Endothelial cell (in vitro differentiated cells): Measurements from ENCODE around the gene ARHGEF6. TPM values are rescaled to one million over a fixed set of nuclear protein-coding genes. Genes with fewer than 3 reads are reported as not detected.

Experiments used
- DNase-seq: peaks from one replicate; pipeline ENCODE4 v3.0.0; 2021; ENCODE audit warnings: low spot score
- H3K27ac Mint-ChIP-seq: one replicate; pipeline ENCODE4 v1.8.0; 2021; ENCODE audit warnings: mixed read lengths, inconsistent platforms; ENCODE audit not compliant: unreplicated experiment
- H3K27me3 Mint-ChIP-seq: one replicate; pipeline ENCODE4 v1.8.0; 2021; ENCODE audit warnings: mild to moderate bottlenecking, moderate library complexity, mixed read lengths, inconsistent platforms; ENCODE audit not compliant: unreplicated experiment
- H3K36me3 Mint-ChIP-seq: one replicate; pipeline ENCODE4 v1.8.0; 2021; ENCODE audit warnings: mild to moderate bottlenecking, low read depth, mixed read lengths, inconsistent platforms; ENCODE audit not compliant: unreplicated experiment
- H3K4me1 Mint-ChIP-seq: one replicate; pipeline ENCODE4 v1.8.0; 2021; ENCODE audit warnings: mild to moderate bottlenecking, mixed read lengths, inconsistent platforms; ENCODE audit not compliant: unreplicated experiment
- H3K4me3 Mint-ChIP-seq: one replicate; pipeline ENCODE4 v1.8.0; 2021; ENCODE audit warnings: mild to moderate bottlenecking, mixed read lengths, inconsistent platforms; ENCODE audit not compliant: unreplicated experiment
- H3K9me3 Mint-ChIP-seq: one replicate; pipeline ENCODE4 v1.8.0; 2021; ENCODE audit warnings: mixed read lengths, inconsistent platforms; ENCODE audit not compliant: unreplicated experiment
- total RNA-seq: library from RNA; stranded (reverse); fragmentation: NEBNext Ultra II Directional; extraction: Animal tissue kit (Norgen Biotek cat#: 25700); gene quantifications from one replicate; pipeline ENCODE4 v1.2.1, GENCODE V29; 2021; ENCODE audit not compliant: unreplicated experiment
- TF ChIP-seq, protein P1 (sequence below): fragments of 200-600 bp; sonication (generic); IDR thresholded peaks from one replicate; pipeline ENCODE4 v1.5.0; 2021; ENCODE audit warnings: antibody characterized with exemption; ENCODE audit not compliant: unreplicated experiment

Gene ARHGEF6
- total RNA-seq, 1 donor from 2014 or later: 18.8 TPM

DNA sequence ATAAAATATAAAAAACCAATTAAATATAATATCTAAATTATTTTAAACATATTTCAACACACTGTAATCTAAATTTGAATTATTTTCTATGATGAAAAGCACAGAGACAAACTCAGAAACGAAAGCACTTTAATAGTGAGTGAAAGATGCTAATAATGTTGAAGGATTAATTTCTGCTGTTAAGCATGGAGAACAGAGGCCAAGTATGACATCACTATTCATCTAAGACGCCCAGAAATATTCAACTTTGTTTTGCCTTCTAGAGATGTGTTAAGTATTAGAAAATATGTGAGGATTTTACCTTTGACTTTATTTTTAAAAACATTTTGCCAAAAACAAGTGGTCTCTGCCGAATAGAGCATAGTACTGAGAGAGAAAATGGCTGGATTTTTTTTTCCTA is 19.3 kb downstream of the ARHGEF6 start:
- TF ChIP-seq, protein P1, sequence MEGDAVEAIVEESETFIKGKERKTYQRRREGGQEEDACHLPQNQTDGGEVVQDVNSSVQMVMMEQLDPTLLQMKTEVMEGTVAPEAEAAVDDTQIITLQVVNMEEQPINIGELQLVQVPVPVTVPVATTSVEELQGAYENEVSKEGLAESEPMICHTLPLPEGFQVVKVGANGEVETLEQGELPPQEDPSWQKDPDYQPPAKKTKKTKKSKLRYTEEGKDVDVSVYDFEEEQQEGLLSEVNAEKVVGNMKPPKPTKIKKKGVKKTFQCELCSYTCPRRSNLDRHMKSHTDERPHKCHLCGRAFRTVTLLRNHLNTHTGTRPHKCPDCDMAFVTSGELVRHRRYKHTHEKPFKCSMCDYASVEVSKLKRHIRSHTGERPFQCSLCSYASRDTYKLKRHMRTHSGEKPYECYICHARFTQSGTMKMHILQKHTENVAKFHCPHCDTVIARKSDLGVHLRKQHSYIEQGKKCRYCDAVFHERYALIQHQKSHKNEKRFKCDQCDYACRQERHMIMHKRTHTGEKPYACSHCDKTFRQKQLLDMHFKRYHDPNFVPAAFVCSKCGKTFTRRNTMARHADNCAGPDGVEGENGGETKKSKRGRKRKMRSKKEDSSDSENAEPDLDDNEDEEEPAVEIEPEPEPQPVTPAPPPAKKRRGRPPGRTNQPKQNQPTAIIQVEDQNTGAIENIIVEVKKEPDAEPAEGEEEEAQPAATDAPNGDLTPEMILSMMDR: no peak
- no peaks in the 10 kb centered on the region for H3K4me1 Mint-ChIP-seq
- no peak for DNase-seq
- H3K36me3 Mint-ChIP-seq: no peaks in the 10 kb centered on the region
- no peak overlapping the region for H3K27ac Mint-ChIP-seq
- no peaks in the 10 kb centered on the region for H3K27me3 Mint-ChIP-seq
- H3K4me3 Mint-ChIP-seq: no peak overlapping the region
- no peaks in the 10 kb centered on the region for H3K9me3 Mint-ChIP-seq

DNA sequence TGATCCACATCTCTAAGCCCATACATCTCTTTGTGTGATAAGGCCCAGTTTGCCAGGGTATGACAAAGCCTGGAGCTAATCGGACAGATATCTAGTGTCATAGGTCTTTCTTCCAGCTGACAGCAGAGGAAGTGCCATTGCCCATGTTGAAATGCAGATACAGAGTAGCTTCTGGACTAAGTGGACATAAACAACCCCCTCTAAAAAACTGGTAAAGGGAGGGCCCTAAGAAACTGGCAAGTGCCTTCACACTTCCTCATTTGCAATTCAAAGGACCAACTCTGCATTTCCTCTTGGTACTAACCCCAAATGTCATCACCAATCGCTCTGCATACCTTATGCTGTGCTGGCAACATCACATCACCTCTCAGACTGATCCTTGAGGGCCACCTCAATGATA is 20.8 kb downstream of the ARHGEF6 start:
- Mint-ChIP-seq H3K36me3 (no peaks in the 10 kb centered on the region), H3K4me3 (no peak overlapping the region), H3K27me3 (no peaks in the 10 kb centered on the region), H3K9me3 (no peaks in the 10 kb centered on the region), H3K4me1 (no peaks in the 10 kb centered on the region), H3K27ac (no peak overlapping the region)
- TF ChIP-seq, protein P1: no peak
- DNase-seq: no peak

DNA sequence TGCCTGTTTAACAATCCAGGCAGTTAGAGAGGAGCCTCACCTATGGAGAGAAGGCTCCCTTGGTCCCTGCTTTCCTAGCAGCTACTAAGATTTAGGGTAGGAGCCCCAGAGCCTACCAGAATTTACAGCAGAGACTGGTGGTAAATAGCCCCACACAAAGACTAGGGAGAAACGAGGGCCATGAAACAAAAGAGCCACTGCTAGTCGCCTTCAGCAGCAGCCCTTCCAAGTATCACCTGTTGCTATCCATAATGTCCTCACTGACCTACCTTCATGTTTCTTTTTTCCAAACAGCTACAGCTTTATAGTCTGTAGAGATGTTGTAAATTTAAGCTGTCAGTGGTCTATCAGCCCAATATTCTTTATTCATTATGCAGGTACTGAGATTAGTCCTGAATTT is 25.3 kb downstream of the ARHGEF6 start:
- no peaks in the 10 kb centered on the region for H3K9me3 Mint-ChIP-seq
- no peaks in the 10 kb centered on the region for H3K27me3 Mint-ChIP-seq
- TF ChIP-seq, protein P1: no peak
- no peak overlapping the region for H3K27ac Mint-ChIP-seq
- no peaks in the 10 kb centered on the region for H3K36me3 Mint-ChIP-seq
- H3K4me1 Mint-ChIP-seq: no peaks in the 10 kb centered on the region
- no peak for DNase-seq
- no peak overlapping the region for H3K4me3 Mint-ChIP-seq

DNA sequence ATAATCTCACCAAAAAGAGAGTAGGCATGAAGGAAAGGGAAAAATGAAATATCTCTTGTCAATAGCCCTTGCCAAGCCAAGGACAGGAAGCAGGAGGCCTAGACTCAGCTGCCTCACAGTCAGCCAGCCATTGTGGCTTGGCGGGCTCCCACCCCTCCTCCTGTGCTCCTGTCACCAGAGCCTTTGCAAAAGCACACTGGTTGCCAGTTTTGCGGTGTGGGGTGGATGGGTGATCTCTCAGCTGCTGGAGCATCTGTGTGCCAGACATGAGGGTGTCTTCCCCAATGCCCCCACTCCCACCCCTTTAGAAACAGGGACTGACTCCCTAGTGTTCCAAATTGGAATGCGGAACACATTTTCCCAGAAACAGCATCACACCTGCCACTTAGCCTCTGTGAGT is 26.1 kb downstream of the ARHGEF6 start:
- Mint-ChIP-seq H3K9me3 (no peaks in the 10 kb centered on the region), H3K36me3 (no peaks in the 10 kb centered on the region), H3K4me3 (no peak overlapping the region), H3K27ac (no peak overlapping the region), H3K27me3 (no peaks in the 10 kb centered on the region), H3K4me1 (no peaks in the 10 kb centered on the region)
- TF ChIP-seq, protein P1: no peak
- DNase-seq: no peak

DNA sequence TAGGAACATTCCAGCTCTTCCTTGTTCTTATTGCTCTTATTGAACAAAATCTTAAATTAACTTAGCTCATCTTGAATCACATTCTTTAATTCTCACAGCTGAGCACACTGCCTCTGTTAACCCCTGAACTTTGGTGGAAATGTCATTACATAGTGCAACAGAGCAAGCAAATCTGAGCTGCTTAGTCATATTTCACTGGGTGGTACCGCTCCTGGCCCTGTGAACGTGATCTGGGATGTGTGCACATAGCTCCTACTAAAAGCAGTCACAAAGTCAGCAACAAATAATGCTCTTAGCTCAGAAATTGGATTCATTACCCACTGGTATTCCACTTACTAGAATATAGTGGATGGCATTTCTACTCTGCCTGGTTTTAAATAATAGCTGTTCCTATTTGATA is 27.9 kb downstream of the ARHGEF6 start:
- Mint-ChIP-seq H3K9me3 (no peaks in the 10 kb centered on the region), H3K27ac (no peak overlapping the region), H3K4me1 (peaks cover 5% of the 10 kb centered on the region), H3K4me3 (no peak overlapping the region), H3K27me3 (peaks cover 2% of the 10 kb centered on the region), H3K36me3 (no peaks in the 10 kb centered on the region)
- DNase-seq: no peak
- TF ChIP-seq, protein P1: no peak
